SU-DHL-6 (cell line): Measurements from ENCODE around the gene OGDHL.

ENCODE experiments used
- CTCF ChIP-seq: fragments of 200-600 bp; sonication (generic); IDR thresholded peaks from one replicate; pipeline ENCODE4 v1.5.1; 2017; ENCODE audit warnings: antibody characterized with exemption, mild to moderate bottlenecking, low read length, moderate library complexity; ENCODE audit not compliant: insufficient read depth, poor library complexity, severe bottlenecking
- EZH2phosphoT487 ChIP-seq: fragments of 200-600 bp; sonication (generic), shearing (Covaris generic); conservative IDR thresholded peaks from 2 replicates; pipeline ENCODE4 v1.6.1; 2018; ENCODE audit warnings: mild to moderate bottlenecking, antibody characterized with exemption, low read length, moderate library complexity, mixed read lengths

- TF ChIP-seq CTCF (no peak), EZH2phosphoT487 (no peak)
These were observed 4.4 kb upstream of the OGDHL start for GRCh38 chr10:49766484-49766883.
